ENCODE data around the gene TTC3. TPM values are rescaled to one million over a fixed set of nuclear protein-coding genes. Genes with fewer than 3 reads are reported as not detected.

TTC3 gene
- total RNA-seq, 2 experiments from 2014 or later = 63.1 to 65.6 TPM

DNA sequence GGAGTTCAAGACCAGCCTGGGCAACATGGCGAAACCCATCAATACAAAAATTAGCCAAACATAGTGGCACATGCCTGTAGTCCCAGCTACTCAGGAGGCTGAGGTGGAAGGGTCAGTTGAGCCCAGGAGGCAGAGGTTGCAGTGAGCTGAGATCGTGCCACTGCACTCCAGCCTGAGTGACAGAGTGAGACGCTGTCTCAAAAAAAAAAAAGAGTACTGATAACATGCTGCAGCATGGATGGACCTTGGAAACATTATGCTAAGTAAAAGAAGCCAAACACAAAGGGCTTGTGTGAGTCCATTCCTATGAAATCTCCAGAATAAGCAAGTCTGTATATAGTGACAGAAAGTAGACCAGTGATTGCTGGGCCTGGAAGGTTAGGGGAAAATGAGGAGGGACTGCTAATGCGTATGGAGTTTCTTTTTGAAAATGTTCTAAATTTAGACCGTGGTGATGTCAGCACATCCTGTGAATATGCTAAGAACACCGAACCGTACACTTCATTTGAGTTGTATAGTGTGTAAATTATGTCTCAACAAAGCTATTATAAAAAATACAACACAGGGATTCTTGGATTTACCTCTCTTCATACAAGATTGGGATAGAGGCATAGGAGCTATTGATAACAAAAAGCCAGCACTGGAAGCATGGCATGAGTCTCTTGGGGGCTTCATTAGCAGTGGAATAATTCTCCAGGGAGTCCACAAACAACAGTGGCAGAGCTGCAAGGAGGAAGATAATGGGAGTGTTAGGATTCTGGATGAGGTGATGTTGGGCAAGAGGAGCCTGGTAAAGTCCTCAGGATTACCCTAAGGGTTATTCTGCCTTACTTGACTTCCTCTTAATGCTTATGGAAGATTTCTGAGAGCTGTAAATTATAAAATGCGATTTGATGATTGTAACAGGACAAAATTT, 73.5 kb downstream of the TTC3 start:
- POLR2A ChIA-PET = no interaction called here
- no peak for DNase-seq
- H3K4me3 Mint-ChIP-seq = no peak overlapping the region
- H3K9me3 Mint-ChIP-seq = no peaks in the 10 kb centered on the region
- H3K4me1 Mint-ChIP-seq (ENCODE audit: low read depth) = no peaks in the 10 kb centered on the region
- peaks cover 55% of the 10 kb centered on the region for H3K36me3 Mint-ChIP-seq
- intact Hi-C loops (cut with micrococcal nuclease) = no loop called here
- no peak overlapping the region for H3K27ac Mint-ChIP-seq
- no peaks in the 10 kb centered on the region for H3K27me3 Mint-ChIP-seq
- CTCF ChIA-PET = no interaction called here

DNA sequence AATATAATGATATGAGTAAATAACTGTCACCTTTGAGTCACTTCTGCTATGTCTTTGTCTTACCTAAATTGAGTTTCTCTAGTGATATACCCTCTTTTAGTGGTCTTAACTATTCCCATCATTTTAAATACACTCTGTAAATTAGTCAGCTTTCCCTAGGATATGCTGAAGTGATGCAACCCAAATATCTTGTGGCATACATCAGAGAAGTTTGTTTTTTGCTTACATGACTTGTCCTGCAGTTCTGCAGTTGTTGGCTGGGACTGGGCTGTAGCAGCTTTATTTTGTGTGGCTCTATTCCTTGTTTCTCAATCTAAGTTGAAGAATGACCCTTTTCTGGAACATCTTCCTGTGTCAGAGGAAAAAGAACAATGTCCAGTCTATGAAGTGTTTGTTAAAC, 76.4 kb downstream of the TTC3 start:
- CTCF ChIA-PET = no interaction called here
- no peak overlapping the region for H3K4me3 Mint-ChIP-seq
- peaks cover 49% of the 10 kb centered on the region for H3K36me3 Mint-ChIP-seq
- H3K4me1 Mint-ChIP-seq (ENCODE audit: low read depth) = no peaks in the 10 kb centered on the region
- intact Hi-C loops (cut with micrococcal nuclease) = no loop called here
- DNase-seq = no peak
- POLR2A ChIA-PET = no interaction called here
- H3K9me3 Mint-ChIP-seq = no peaks in the 10 kb centered on the region
- H3K27ac Mint-ChIP-seq = no peak overlapping the region
- no peaks in the 10 kb centered on the region for H3K27me3 Mint-ChIP-seq

DNA sequence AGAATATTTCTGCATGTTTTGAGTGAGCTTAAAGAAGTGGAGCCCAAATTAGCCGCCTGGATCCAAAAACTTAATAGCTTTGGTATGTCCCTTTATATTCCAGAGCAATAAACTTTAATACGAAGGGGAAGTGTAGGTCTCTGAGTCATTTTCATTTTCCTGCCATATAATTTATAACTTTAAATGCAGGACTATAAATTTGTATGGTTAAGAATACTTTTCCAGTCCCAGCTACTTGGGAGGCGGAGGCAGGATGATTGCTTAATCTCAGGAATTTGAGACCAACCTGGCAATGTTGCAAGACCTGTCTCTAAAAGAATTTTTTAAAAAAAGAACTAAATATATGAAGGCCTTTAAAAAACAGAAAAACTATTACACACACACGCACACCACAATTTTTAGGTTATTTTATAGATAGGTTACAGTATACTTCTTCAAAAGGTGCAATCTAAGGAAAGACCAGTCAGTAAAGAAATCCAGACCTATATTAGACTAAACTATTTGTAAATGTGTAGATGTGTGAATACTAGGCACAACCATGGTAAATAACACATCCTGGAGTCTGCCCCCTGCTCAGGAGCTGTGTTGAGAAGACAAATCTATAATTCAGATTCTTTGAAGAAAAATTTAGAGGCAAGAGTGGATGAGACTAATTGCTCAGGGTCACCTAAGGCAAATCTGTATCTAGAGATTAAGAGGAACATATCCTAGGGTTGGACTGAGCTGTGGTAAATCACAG, 80.3 kb downstream of the TTC3 start:
- Mint-ChIP-seq H3K27me3 (no peaks in the 10 kb centered on the region), H3K9me3 (no peaks in the 10 kb centered on the region), H3K4me3 (no peak overlapping the region), H3K4me1 (ENCODE audit: low read depth) (no peaks in the 10 kb centered on the region), H3K36me3 (peaks cover 31% of the 10 kb centered on the region), H3K27ac (no peak overlapping the region)
- no peak for DNase-seq
- ChIA-PET POLR2A (no interaction called here), CTCF (no interaction called here)
- intact Hi-C loops (cut with micrococcal nuclease) = no loop called here

DNA sequence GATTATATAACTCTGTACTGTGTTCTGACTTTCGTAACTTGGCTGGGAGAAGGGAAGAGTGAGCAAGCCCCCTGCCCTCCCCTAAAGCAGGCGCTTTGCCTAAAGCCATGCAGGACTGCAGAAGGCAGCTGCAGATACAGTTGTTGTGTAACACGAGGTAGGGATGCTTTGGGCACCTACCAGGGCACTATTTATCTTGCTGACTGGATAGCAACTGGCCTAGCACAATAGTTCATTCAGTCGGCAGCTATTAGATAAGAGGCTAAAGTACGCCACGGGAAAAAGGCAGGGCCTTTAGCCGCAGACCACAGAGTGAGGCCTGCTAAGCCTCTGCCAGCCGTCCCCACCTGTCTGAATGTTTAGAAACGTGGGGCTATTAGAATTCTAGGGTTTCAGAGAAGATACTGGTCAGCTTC, 80.9 kb downstream of the TTC3 start:
- Mint-ChIP-seq H3K27ac (no peak overlapping the region), H3K27me3 (no peaks in the 10 kb centered on the region), H3K4me3 (no peak overlapping the region), H3K36me3 (peaks cover 31% of the 10 kb centered on the region), H3K4me1 (ENCODE audit: low read depth) (peaks cover 3% of the 10 kb centered on the region), H3K9me3 (no peaks in the 10 kb centered on the region)
- CTCF ChIA-PET = no interaction called here
- POLR2A ChIA-PET = no interaction called here
- intact Hi-C loops (cut with micrococcal nuclease) = no loop called here
- DNase-seq = no peak

DNA sequence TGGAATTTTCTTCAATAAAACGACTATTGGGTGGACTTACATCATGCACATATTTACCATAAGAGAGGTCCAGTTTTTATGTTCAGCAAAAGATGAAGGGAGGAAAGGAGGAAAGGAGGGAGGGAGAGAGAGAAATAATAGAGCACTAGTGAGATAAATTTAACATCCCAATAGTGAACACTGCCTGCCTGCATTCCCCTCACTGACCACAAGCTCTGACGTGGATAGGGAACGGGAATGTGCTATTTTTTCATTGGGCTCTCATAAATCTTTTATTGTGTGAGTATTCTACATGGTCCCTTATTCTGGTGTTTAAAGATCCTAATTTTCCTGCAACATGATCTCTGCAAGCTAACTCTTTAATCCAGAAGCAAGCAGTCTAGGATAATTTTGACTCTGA, 82.1 kb downstream of the TTC3 start:
- intact Hi-C loops (cut with micrococcal nuclease) = no loop called here
- CTCF ChIA-PET = no interaction called here
- POLR2A ChIA-PET = no interaction called here
- H3K4me3 Mint-ChIP-seq = no peak overlapping the region
- H3K27ac Mint-ChIP-seq = no peak overlapping the region
- peaks cover 33% of the 10 kb centered on the region for H3K36me3 Mint-ChIP-seq
- no peaks in the 10 kb centered on the region for H3K9me3 Mint-ChIP-seq
- H3K4me1 Mint-ChIP-seq (ENCODE audit: low read depth) = peaks cover 10% of the 10 kb centered on the region
- DNase-seq = no peak
- H3K27me3 Mint-ChIP-seq = no peaks in the 10 kb centered on the region

DNA sequence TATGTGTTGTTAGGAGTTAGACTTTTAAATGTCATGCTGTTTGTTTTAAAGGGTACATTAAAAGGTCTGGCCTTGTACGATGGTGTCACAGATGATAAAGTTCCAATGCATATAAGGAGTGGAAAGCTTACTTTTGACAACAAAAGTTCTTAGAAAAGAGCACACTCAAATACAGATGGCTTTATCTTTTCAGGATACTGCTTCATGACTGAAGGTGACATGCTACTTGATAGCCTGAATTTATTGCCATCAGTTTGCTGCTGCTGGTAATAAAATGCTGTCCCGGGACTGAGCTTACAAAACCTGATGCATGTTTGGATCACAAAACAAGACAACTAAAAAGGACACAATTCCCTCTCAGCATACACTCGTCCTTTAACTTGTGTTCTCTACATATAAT, 84.9 kb downstream of the TTC3 start:
- Mint-ChIP-seq H3K9me3 (no peaks in the 10 kb centered on the region), H3K27me3 (no peaks in the 10 kb centered on the region), H3K27ac (no peak overlapping the region), H3K4me1 (ENCODE audit: low read depth) (peaks cover 10% of the 10 kb centered on the region), H3K36me3 (peaks cover 25% of the 10 kb centered on the region), H3K4me3 (no peak overlapping the region)
- ChIA-PET CTCF (interaction anchor here (1.9 kb wide), 2 partner anchors 9 to 485 kb away, joined by 5 to 6 read pairs; no protein-coding TSS in a partner anchor), POLR2A (no interaction called here)
- DNase-seq = no peak
- intact Hi-C loops (cut with micrococcal nuclease) = no loop called here

DNA sequence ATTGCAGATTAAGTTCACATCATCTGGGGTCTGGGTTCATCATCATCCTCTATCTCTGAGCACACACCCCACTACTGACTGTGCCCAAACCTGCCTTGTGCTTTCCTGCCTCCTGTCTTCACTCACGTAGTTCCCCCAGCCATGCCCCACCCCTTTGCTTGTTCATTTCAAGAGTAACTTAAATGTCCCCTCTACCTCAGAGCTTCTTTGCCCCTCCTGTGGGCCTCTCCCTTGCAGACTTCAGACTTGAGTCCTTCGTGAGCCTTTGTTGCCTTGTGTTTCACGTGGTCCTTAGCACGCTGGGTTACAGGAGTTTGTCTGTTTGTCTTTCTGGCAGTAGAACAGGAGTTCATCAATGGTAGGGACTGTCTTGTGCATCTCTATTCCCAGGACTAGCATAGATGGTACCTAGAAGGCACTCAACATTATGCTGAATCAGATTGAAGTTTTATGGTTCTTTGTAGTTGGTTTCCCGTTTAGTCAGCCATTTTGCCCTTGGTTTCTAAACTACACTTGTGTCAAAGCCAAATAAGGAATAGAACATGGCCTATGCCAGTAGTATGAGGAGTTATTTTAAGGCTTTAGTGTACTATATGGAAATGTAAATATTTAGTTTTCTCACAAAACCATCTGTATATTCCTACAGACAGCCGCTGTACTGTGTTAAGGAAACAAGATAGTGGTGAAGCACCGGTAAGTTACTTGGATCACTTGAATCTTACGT, 86.2 kb downstream of the TTC3 start:
- intact Hi-C loops (cut with micrococcal nuclease) = no loop called here
- DNase-seq = peak; percentile 72
- Mint-ChIP-seq H3K27me3 (no peaks in the 10 kb centered on the region), H3K27ac (peak overlapping the region; percentile 88), H3K4me1 (ENCODE audit: low read depth) (peaks cover 10% of the 10 kb centered on the region), H3K4me3 (no peak overlapping the region), H3K9me3 (no peaks in the 10 kb centered on the region), H3K36me3 (peaks cover 22% of the 10 kb centered on the region)
- POLR2A ChIA-PET = no interaction called here
- CTCF ChIA-PET = interaction anchor here (0.6 to 1.9 kb wide), 2 partner anchors 26 to 484 kb away, joined by 5 read pairs; no protein-coding TSS in a partner anchor

DNA sequence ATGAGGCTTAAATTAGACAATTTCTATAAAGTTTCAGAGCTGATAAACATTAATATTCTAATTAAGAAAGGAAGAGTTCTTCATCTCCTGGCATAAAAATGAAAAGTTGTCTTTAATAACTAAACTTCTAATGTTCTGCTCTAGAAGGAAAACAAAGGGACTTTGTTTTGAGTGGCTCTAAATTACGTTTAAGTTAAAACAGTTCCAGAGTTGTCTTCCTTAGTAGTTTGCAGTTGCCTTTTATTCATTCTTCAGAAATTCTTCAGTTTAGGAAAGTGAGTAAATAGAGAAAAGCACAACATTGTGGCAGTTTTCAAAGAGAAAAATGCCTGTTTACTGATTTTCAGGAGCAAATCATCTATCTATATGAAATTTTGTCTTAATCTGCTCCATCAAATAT, 86.9 kb downstream of the TTC3 start:
- H3K9me3 Mint-ChIP-seq = no peaks in the 10 kb centered on the region
- H3K27ac Mint-ChIP-seq = no peak overlapping the region
- H3K27me3 Mint-ChIP-seq = no peaks in the 10 kb centered on the region
- no peak overlapping the region for H3K4me3 Mint-ChIP-seq
- no peak for DNase-seq
- CTCF ChIA-PET = no interaction called here
- H3K36me3 Mint-ChIP-seq = peaks cover 22% of the 10 kb centered on the region
- POLR2A ChIA-PET = no interaction called here
- peaks cover 10% of the 10 kb centered on the region for H3K4me1 Mint-ChIP-seq (ENCODE audit: low read depth)
- intact Hi-C loops (cut with micrococcal nuclease) = no loop called here

DNA sequence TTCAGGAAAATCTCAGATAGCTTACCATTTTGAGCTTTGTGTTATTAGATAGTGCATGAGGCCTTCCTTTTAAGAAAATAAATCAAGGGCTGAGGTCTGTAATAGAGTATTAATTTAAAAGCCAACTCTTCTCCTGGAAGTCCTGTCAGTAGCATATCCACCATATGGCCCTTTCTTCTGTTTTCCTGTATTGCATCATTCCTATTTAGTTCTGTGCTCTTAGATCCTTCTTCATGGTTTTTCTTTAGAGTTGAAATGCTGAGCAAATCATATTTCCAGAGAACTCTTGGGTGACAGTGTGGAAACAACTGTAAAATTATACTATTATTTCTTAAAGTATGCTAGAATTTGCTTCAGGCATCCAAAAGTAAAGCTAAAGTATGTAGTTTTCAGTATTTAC, 91.7 kb downstream of the TTC3 start:
- H3K4me3 Mint-ChIP-seq = no peak overlapping the region
- DNase-seq = no peak
- intact Hi-C loops (cut with micrococcal nuclease) = no loop called here
- ChIA-PET CTCF (no interaction called here), POLR2A (no interaction called here)
- no peaks in the 10 kb centered on the region for H3K9me3 Mint-ChIP-seq
- H3K4me1 Mint-ChIP-seq (ENCODE audit: low read depth) = no peaks in the 10 kb centered on the region
- H3K36me3 Mint-ChIP-seq = peaks cover 22% of the 10 kb centered on the region
- H3K27ac Mint-ChIP-seq = no peak overlapping the region
- H3K27me3 Mint-ChIP-seq = no peaks in the 10 kb centered on the region

DNA sequence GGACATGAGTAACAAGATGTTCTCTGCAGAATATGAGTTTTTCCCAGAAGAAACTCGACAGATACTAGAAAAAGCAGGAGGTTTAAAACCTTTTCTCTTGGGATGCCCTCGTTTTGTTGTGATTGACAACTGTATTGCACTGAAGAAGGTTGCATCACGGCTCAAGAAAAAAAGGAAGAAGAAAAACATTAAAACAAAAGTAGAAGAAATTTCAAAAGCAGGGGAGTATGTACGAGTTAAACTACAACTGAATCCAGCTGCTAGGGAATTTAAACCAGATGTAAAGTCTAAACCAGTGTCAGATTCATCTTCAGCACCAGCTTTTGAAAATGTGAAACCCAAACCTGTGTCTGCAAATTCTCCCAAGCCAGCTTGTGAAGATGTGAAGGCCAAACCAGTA, 92.5 kb downstream of the TTC3 start:
- H3K27ac Mint-ChIP-seq = no peak overlapping the region
- DNase-seq = no peak
- CTCF ChIA-PET = no interaction called here

DNA sequence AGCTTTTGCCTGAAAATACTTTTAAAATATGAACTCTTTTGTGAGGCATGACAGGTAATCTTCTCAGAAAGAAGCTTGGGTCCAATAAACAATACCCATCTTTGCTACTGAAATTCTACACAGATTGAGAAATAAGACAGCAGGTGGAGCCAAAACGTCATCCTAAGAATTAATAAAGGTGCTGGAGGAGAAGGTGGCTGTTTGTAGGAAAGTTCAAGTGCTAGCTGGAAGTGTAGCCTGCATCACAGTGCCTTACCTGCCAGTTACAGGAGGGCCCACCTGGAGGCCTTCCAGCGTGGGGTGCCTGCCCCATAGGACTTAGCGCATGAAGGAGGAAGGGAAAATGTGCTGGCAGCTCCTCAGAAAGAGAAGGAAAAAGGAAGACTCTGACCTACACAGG, 93.7 kb downstream of the TTC3 start:
- intact Hi-C loops (cut with micrococcal nuclease) = no loop called here
- POLR2A ChIA-PET = no interaction called here
- Mint-ChIP-seq H3K4me3 (no peak overlapping the region), H3K27ac (no peak overlapping the region), H3K9me3 (no peaks in the 10 kb centered on the region), H3K36me3 (peaks cover 26% of the 10 kb centered on the region), H3K27me3 (no peaks in the 10 kb centered on the region), H3K4me1 (ENCODE audit: low read depth) (no peaks in the 10 kb centered on the region)
- DNase-seq = no peak
- CTCF ChIA-PET = interaction anchor here (1.1 to 1.9 kb wide), 3 partner anchors 9 to 101 kb away, joined by 3 to 6 read pairs (median 3); no protein-coding TSS in a partner anchor

More for the DNA sequence above, 92.5 kb downstream of the TTC3 start:
- Mint-ChIP-seq H3K36me3 (peaks cover 23% of the 10 kb centered on the region), H3K4me3 (no peak overlapping the region), H3K4me1 (ENCODE audit: low read depth) (no peaks in the 10 kb centered on the region), H3K27me3 (no peaks in the 10 kb centered on the region), H3K9me3 (no peaks in the 10 kb centered on the region)
- POLR2A ChIA-PET = no interaction called here
- intact Hi-C loops (cut with micrococcal nuclease) = no loop called here

DNA sequence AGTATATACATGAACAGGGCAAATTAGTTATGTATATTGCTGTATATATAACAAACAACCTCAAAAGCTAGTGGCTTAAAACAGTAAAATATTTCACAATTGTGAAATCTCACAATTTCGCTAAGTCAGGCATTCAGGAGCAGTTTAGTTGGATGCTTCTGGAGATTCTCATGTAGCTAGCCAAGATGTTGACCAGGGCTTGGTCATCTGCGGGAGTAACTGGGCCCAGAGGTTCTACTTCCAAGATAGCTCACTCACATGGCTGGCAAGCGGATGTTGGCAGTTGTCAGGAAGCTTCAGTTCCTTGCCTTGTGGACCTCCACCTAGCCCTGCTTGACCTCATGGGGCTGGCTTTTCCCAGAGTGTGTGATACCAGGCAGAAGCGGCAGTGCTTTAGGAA, 95.6 kb downstream of the TTC3 start:
- intact Hi-C loops (cut with micrococcal nuclease) = no loop called here
- CTCF ChIA-PET = no interaction called here
- Mint-ChIP-seq H3K36me3 (peaks cover 31% of the 10 kb centered on the region), H3K27me3 (no peaks in the 10 kb centered on the region), H3K4me3 (no peak overlapping the region), H3K4me1 (ENCODE audit: low read depth) (no peaks in the 10 kb centered on the region), H3K27ac (no peak overlapping the region), H3K9me3 (no peaks in the 10 kb centered on the region)
- POLR2A ChIA-PET = no interaction called here
- DNase-seq = no peak
